Panc1 (cell line): Measurements from ENCODE around the gene ARHGAP18. TPM values are rescaled to one million over a fixed set of nuclear protein-coding genes. Genes with fewer than 3 reads are reported as not detected.

ENCODE experiments used
- ATAC-seq: fragments of 200-7000 bp; cut with Tn5 transposase; 2 replicates; pipeline ENCODE4 v1.9.1; 2020; ENCODE audit warnings: mild to moderate bottlenecking, moderate library complexity
- BruUV-seq: library from RNA; stranded (reverse); fragments of 400-500 nt; replicated peaks from 2 replicates; lab custom pipeline; 2021; lab: Mats Ljungman, UMichigan
- CTCF ChIA-PET: fragments of 300-600 bp; sonication (Branson Sonifier 250); formaldehyde crosslinking; loops from one replicate; lab custom pipeline; 2022; ENCODE audit warnings: antibody characterized with exemption; lab: Charles Lee
- POLR2A ChIA-PET: fragments of 300-600 bp; sonication (Branson Sonifier 250); formaldehyde crosslinking; loops from one replicate; lab custom pipeline; 2022; ENCODE audit warnings: antibody characterized with exemption; lab: Charles Lee
- DNase-seq: peaks from one replicate; pipeline ENCODE4 v3.0.0-alpha.2; 2010; ENCODE audit warnings: low read depth, low spot score
- H3K27ac ChIP-seq: 2 replicates; pipeline ENCODE4 v1.5.1; 2011; ENCODE audit warnings: mild to moderate bottlenecking, low read length, inconsistent platforms
- H3K27me3 ChIP-seq: fragments of 200-500 bp; sonication (Bioruptor generic); 2 replicates; pipeline ENCODE4 v1.6.0; 2014; ENCODE audit warnings: low read length, inconsistent platforms; ENCODE audit not compliant: control insufficient read depth, insufficient read depth
- H3K36me3 ChIP-seq: fragments of 200-500 bp; sonication (Bioruptor generic); 2 replicates; pipeline ENCODE4 v1.5.1; 2014; ENCODE audit warnings: inconsistent platforms, mild to moderate bottlenecking, low read length, moderate library complexity; ENCODE audit not compliant: control insufficient read depth, insufficient read depth
- H3K4me1 ChIP-seq: 2 replicates; pipeline ENCODE4 v1.5.1; 2011; ENCODE audit warnings: inconsistent platforms, mild to moderate bottlenecking, low read length, moderate library complexity; ENCODE audit not compliant: control insufficient read depth, insufficient read depth
- H3K4me3 ChIP-seq, 2 experiments: 2 replicates each; pipeline ENCODE4 v1.5.1; 2011 to 2012; ENCODE audit warnings: low read depth in 2 of 2, low read length in 2 of 2, mild to moderate bottlenecking in 2 of 2, inconsistent platforms in 1 of 2, moderate library complexity in 1 of 2
- H3K9me3 ChIP-seq: fragments of 200-500 bp; sonication (Bioruptor generic); 2 replicates; pipeline ENCODE4 v1.5.1; 2014; ENCODE audit warnings: low read depth, mild to moderate bottlenecking, inconsistent platforms, low read length, moderate library complexity; ENCODE audit not compliant: control insufficient read depth, insufficient read depth
- CTCF ChIP-seq: fragments of 450-650 bp; IDR thresholded peaks from 2 replicates; pipeline ENCODE4 v1.5.1; 2017; ENCODE audit warnings: mild to moderate bottlenecking
- POLR2AphosphoS5 ChIP-seq: IDR thresholded peaks from 2 replicates; pipeline ENCODE4 v1.6.1; 2012; ENCODE audit warnings: mild to moderate bottlenecking, low read depth, low read length, moderate library complexity
- REST ChIP-seq, 2 experiments: IDR thresholded peaks; 2 replicates each; pipeline ENCODE4 v1.6.1; 2011 to 2012; ENCODE audit warnings: low read depth in 2 of 2, control low read depth in 1 of 2, low read length in 1 of 2, mild to moderate bottlenecking in 1 of 2, moderate library complexity in 1 of 2; ENCODE audit not compliant: insufficient read depth in 1 of 2
- SIN3A ChIP-seq: IDR thresholded peaks from 2 replicates; pipeline ENCODE4 v1.6.1; 2012; ENCODE audit warnings: low read depth, mild to moderate bottlenecking, low read length, moderate library complexity, borderline replicate concordance; ENCODE audit not compliant: insufficient read depth
- TCF7L2 ChIP-seq: IDR thresholded peaks from 2 replicates; pipeline ENCODE4 v1.6.1; 2011; ENCODE audit warnings: mild to moderate bottlenecking, low read depth, low read length, inconsistent platforms
- in situ Hi-C: cut with HindIII; loops from 2 replicates; pipeline ENCODE4 v1.10.0; 2016; ENCODE audit warnings: low sequenced_read_pairs, low pct_unique_long_range_greater_than_20kb
- intact Hi-C: fragments of 100-400 bp; cut with micrococcal nuclease; formaldehyde crosslinking; loops from one replicate; pipeline ENCODE4 v1.10.0; 2022; ENCODE audit not compliant: unreplicated experiment
- total RNA-seq: library from RNA; stranded (reverse); gene quantifications from one replicate; pipeline ENCODE4 v1.2.1, GENCODE V29; 2021; ENCODE audit not compliant: unreplicated experiment

ARHGAP18 gene
- total RNA-seq, 1 experiment from 2014 or later = 11.6 TPM

- ChIA-PET CTCF (no interaction called here), POLR2A (no interaction called here)
- Histone ChIP-seq H3K27ac (no peak overlapping the region), H3K4me1 (no peaks in the 10 kb centered on the region), H3K9me3 (no peaks in the 10 kb centered on the region), H3K27me3 (no peaks in the 10 kb centered on the region), H3K36me3 (no peaks in the 10 kb centered on the region), H3K4me3 (no peak overlapping the region)
- no peak for DNase-seq
- intact Hi-C loops = no loop called here
- no TSS peak for BruUV-seq
- ATAC-seq = no peak
- in situ Hi-C loops = no loop called here
- TF ChIP-seq CTCF (no peak), TCF7L2 (no peak), REST (IDR thresholded peaks at IDR 0.05; ENCODE audit: insufficient read depth in 1 of 2, low read depth in 2 of 2, low read length in 1 of 2) (no peak), POLR2AphosphoS5 (no peak), SIN3A (no peak)
These were observed 117.3 kb downstream of the ARHGAP18 start for GRCh38 chr6:129592516-129593232.

GRCh38 chr6:129590408-129591022 lies 119.5 kb downstream of the ARHGAP18 start:
- no TSS peak for BruUV-seq
- H3K4me1 ChIP-seq = no peaks in the 10 kb centered on the region
- H3K4me3 ChIP-seq = no peak overlapping the region
- ChIA-PET POLR2A (no interaction called here), CTCF (no interaction called here)
- H3K27me3 ChIP-seq = no peaks in the 10 kb centered on the region
- H3K27ac ChIP-seq = no peak overlapping the region
- ATAC-seq (no peak), DNase-seq (no peak)
- in situ Hi-C loops (no loop called here), intact Hi-C loops (no loop called here)
- H3K36me3 ChIP-seq = no peaks in the 10 kb centered on the region
- no peaks in the 10 kb centered on the region for H3K9me3 ChIP-seq
- no peak for TF ChIP-seq SIN3A
- TF ChIP-seq REST (IDR thresholded peaks at IDR 0.05; ENCODE audit: insufficient read depth in 1 of 2, low read depth in 2 of 2, low read length in 1 of 2) = no peak
- no peak for TF ChIP-seq POLR2AphosphoS5
- no peak for TF ChIP-seq CTCF
- TF ChIP-seq TCF7L2 = no peak
